Mesendoderm (in vitro differentiated cells): ENCODE measurements around the gene MAN1A2.
"Not testable (repeated sequence)": the region's sequence is repeated elsewhere in the genome, so short reads cannot be mapped to it uniquely, and the experiment has no call there.

ENCODE experiments used
- DNase-seq: peaks from one replicate; pipeline ENCODE4 v3.0.0; 2013
- H2AK5ac ChIP-seq: 2 replicates; pipeline ENCODE4 v1.6.1; 2013; ENCODE audit warnings: low read length, inconsistent platforms
- H2BK120ac ChIP-seq: 2 replicates; pipeline ENCODE4 v1.6.1; 2013; ENCODE audit warnings: low read depth, mild to moderate bottlenecking, low read length, moderate library complexity, mixed read lengths
- H2BK15ac ChIP-seq: replicated peaks from 2 replicates; pipeline ENCODE4 v1.6.1; 2013; ENCODE audit warnings: low read depth, mild to moderate bottlenecking, moderate library complexity
- H2BK5ac ChIP-seq: 2 replicates; pipeline ENCODE4 v1.6.1; 2013; ENCODE audit warnings: low read length, inconsistent platforms
- H3K18ac ChIP-seq: 2 replicates; pipeline ENCODE4 v1.6.1; 2013; ENCODE audit warnings: mild to moderate bottlenecking, low read length, mixed read lengths
- H3K23ac ChIP-seq: one replicate; pipeline ENCODE4 v1.6.1; 2013; ENCODE audit warnings: low read length
- H3K27ac ChIP-seq: 2 replicates; pipeline ENCODE4 v1.5.1; 2013; ENCODE audit warnings: low read depth, mild to moderate bottlenecking, inconsistent platforms, low read length, moderate library complexity
- H3K27me3 ChIP-seq: 2 replicates; pipeline ENCODE4 v1.6.1; 2013; ENCODE audit warnings: low read length, control low read depth, mild to moderate bottlenecking, inconsistent platforms; ENCODE audit not compliant: insufficient read depth, poor library complexity
- H3K36me3 ChIP-seq: 2 replicates; pipeline ENCODE4 v1.6.1; 2013; ENCODE audit warnings: low read length, inconsistent platforms; ENCODE audit not compliant: control insufficient read depth, insufficient read depth
- H3K4ac ChIP-seq: one replicate; pipeline ENCODE4 v1.6.1; 2013; ENCODE audit warnings: low read depth, mild to moderate bottlenecking, low read length, moderate library complexity
- H3K4me1 ChIP-seq: 2 replicates; pipeline ENCODE4 v1.6.1; 2013; ENCODE audit warnings: low read depth, low read length, inconsistent platforms; ENCODE audit not compliant: control insufficient read depth
- H3K4me2 ChIP-seq: 2 replicates; pipeline ENCODE4 v1.6.1; 2013; ENCODE audit warnings: low read length
- H3K4me3 ChIP-seq: 2 replicates; pipeline ENCODE4 v1.5.1; 2013; ENCODE audit warnings: mild to moderate bottlenecking, low read length
- H3K56ac ChIP-seq: one replicate; pipeline ENCODE4 v1.6.1; 2013; ENCODE audit warnings: low read length
- H3K79me1 ChIP-seq: 2 replicates; pipeline ENCODE4 v1.6.1; 2013; ENCODE audit warnings: low read length, inconsistent platforms
- H3K79me2 ChIP-seq: 2 replicates; pipeline ENCODE4 v1.6.1; 2013; ENCODE audit warnings: mild to moderate bottlenecking, low read length; ENCODE audit not compliant: control insufficient read depth, insufficient read depth
- H3K9ac ChIP-seq: 2 replicates; pipeline ENCODE4 v1.6.1; 2013; ENCODE audit warnings: low read length, inconsistent platforms
- H4K5ac ChIP-seq: one replicate; pipeline ENCODE4 v1.6.1; 2013; ENCODE audit warnings: low read length
- H4K8ac ChIP-seq: one replicate; pipeline ENCODE4 v1.6.1; 2013; ENCODE audit warnings: low read depth, mild to moderate bottlenecking, control low read depth, low read length, moderate library complexity
- WGBS: extraction: QIAGEN DNeasy Blood & Tissue Kit; methylation state at CpG from one replicate; pipeline ENCODE4 v1.1.7; 2013; ENCODE audit warnings: low lambda C conversion rate, missing lambda C conversion rate; ENCODE audit not compliant: insufficient coverage; ENCODE audit errors: extremely low coverage; 5-methylcytosine and 5-hydroxymethylcytosine counted together

The MAN1A2 gene

DNA sequence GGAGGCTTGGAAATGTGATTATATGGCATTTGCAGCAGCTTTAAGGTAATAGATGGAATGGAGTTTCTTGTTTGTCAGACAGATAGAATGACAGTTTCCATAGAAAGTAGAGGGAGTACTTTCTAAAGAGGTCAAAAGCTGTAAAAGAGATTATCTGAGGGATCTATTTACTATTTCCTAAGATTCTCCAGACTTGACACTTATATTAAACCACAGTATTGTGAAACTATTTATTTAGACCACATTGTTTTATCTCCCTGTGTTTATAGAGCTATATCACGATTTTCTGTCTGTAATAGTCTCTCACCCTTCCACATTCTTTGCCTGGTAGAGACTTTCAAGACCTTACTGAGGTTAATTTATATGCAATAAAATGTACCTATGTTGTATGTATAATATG lies 66.7 kb downstream of the MAN1A2 start:
- Histone ChIP-seq H3K18ac (no peak overlapping the region), H4K5ac (no peak overlapping the region), H3K4me2 (no peak overlapping the region), H3K4me3 (no peak overlapping the region), H3K4me1 (peaks cover 3% of the 10 kb centered on the region), H3K79me2 (no peaks in the 10 kb centered on the region), H3K4ac (no peak overlapping the region), H3K79me1 (no peaks in the 10 kb centered on the region), H3K27ac (no peak overlapping the region), H3K27me3 (no peaks in the 10 kb centered on the region), H2BK5ac (no peak overlapping the region), H3K56ac (no peak overlapping the region), H2BK120ac (no peak overlapping the region), H3K36me3 (no peaks in the 10 kb centered on the region), H3K9ac (no peak overlapping the region), H2BK15ac (no peak overlapping the region), H4K8ac (no peak overlapping the region), H3K23ac (no peak overlapping the region), H2AK5ac (no peak overlapping the region)
- no CpG with 5 or more reads among the region's 1 CpG for WGBS
- DNase-seq, result no peak

GRCh38 chr1:117436513-117436912 lies 69.3 kb downstream of the MAN1A2 start:
- H3K79me2 ChIP-seq, result no peaks in the 10 kb centered on the region
- H3K4ac ChIP-seq, result no peak overlapping the region
- no peak overlapping the region for H2BK5ac ChIP-seq
- H3K4me1 ChIP-seq, result peaks cover 3% of the 10 kb centered on the region
- no peaks in the 10 kb centered on the region for H3K36me3 ChIP-seq
- no peak overlapping the region for H3K18ac ChIP-seq
- no peak overlapping the region for H2BK15ac ChIP-seq
- H2BK120ac ChIP-seq, result no peak overlapping the region
- H3K9ac ChIP-seq, result no peak overlapping the region
- H3K27me3 ChIP-seq, result no peaks in the 10 kb centered on the region
- H4K8ac ChIP-seq, result no peak overlapping the region
- no peak overlapping the region for H3K56ac ChIP-seq
- peak; percentile 2 for DNase-seq
- H3K79me1 ChIP-seq, result no peaks in the 10 kb centered on the region
- no peak overlapping the region for H4K5ac ChIP-seq
- H3K23ac ChIP-seq, result no peak overlapping the region
- H3K27ac ChIP-seq, result no peak overlapping the region
- H3K4me2 ChIP-seq, result no peak overlapping the region
- WGBS, result no CpG with 5 or more reads among the region's 1 CpG
- no peak overlapping the region for H3K4me3 ChIP-seq
- no peak overlapping the region for H2AK5ac ChIP-seq

DNA sequence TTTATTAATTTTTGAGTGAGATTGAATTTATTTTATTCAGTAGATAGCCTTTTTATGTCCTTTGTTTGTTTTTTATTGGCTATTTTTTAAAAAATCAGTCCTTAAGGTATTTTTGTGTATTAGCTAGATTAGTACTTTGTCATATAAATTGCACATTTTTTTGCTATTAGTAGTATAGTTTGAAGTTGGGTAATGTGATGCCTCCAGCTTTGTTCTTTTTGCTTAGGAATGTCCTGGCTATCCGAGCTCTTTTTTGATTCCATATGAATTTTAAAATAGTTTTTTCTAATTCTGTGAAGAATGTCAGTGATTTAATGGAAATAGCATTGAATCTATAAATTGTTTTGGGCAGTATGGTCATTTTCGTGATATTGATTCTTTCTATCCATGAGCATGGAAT lies 80.4 kb downstream of the MAN1A2 start:
- Histone ChIP-seq H3K18ac (no peak overlapping the region), H2BK5ac (no peak overlapping the region), H4K5ac (no peak overlapping the region), H3K9ac (no peak overlapping the region), H3K27ac (no peak overlapping the region), H3K36me3 (no peaks in the 10 kb centered on the region), H3K79me1 (no peaks in the 10 kb centered on the region), H3K56ac (no peak overlapping the region), H2AK5ac (no peak overlapping the region), H3K27me3 (no peaks in the 10 kb centered on the region), H3K4me1 (no peaks in the 10 kb centered on the region), H3K4me2 (no peak overlapping the region), H3K4me3 (no peak overlapping the region), H4K8ac (no peak overlapping the region), H3K4ac (no peak overlapping the region), H3K79me2 (no peaks in the 10 kb centered on the region), H3K23ac (no peak overlapping the region), H2BK120ac (no peak overlapping the region), H2BK15ac (no peak overlapping the region)
- no CpG with 5 or more reads among the region's 2 CpGs for WGBS
- no peak for DNase-seq

DNA sequence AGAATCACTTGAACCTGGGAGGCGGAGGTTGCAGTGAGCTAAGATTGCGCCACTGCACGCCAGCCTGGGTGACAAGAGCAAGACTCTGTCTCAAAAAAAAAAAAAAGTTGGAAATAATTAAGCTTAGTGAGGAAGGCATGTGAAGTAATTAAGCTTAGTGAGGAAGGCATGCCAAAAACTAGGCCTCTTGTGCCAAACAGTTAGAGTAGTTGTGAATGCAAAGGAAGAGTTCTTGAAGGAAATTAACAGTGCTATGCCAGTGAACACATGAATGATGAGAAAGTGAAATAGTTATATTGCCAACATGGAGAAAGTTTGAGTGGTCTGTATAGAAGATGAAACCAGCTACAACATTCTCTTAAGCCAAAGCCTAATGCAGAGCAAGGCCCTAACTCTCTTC lies 85.0 kb downstream of the MAN1A2 start:
- no peaks in the 10 kb centered on the region for H3K79me2 ChIP-seq
- no peak overlapping the region for H2BK15ac ChIP-seq
- no peak overlapping the region for H2BK120ac ChIP-seq
- H4K8ac ChIP-seq, result no peak overlapping the region
- H3K4me1 ChIP-seq, result no peaks in the 10 kb centered on the region
- no peak overlapping the region for H3K56ac ChIP-seq
- no peak overlapping the region for H3K4ac ChIP-seq
- no peak overlapping the region for H3K27ac ChIP-seq
- no peaks in the 10 kb centered on the region for H3K79me1 ChIP-seq
- H3K23ac ChIP-seq, result no peak overlapping the region
- no peak overlapping the region for H2AK5ac ChIP-seq
- H4K5ac ChIP-seq, result no peak overlapping the region
- H3K9ac ChIP-seq, result no peak overlapping the region
- H3K18ac ChIP-seq, result no peak overlapping the region
- H2BK5ac ChIP-seq, result no peak overlapping the region
- H3K36me3 ChIP-seq, result no peaks in the 10 kb centered on the region
- H3K4me3 ChIP-seq, result no peak overlapping the region
- H3K4me2 ChIP-seq, result no peak overlapping the region
- WGBS, result no CpG with 5 or more reads among the region's 3 CpGs
- no peaks in the 10 kb centered on the region for H3K27me3 ChIP-seq
- no peak for DNase-seq

- Histone ChIP-seq H3K4ac (no peak overlapping the region), H3K56ac (no peak overlapping the region), H2BK5ac (no peak overlapping the region), H3K79me1 (no peaks in the 10 kb centered on the region), H3K4me2 (no peak overlapping the region), H3K4me1 (no peaks in the 10 kb centered on the region), H3K27me3 (no peaks in the 10 kb centered on the region), H4K8ac (no peak overlapping the region), H3K36me3 (no peaks in the 10 kb centered on the region), H3K79me2 (no peaks in the 10 kb centered on the region), H4K5ac (no peak overlapping the region), H2AK5ac (no peak overlapping the region), H3K18ac (no peak overlapping the region), H3K27ac (no peak overlapping the region), H3K4me3 (no peak overlapping the region), H2BK120ac (no peak overlapping the region), H2BK15ac (no peak overlapping the region), H3K23ac (no peak overlapping the region), H3K9ac (no peak overlapping the region)
- no peak for DNase-seq
- no CpG with 5 or more reads among the region's 2 CpGs for WGBS
These were observed 86.7 kb downstream of the MAN1A2 start for GRCh38 chr1:117453958-117454357.

- H3K56ac ChIP-seq, H3K4ac ChIP-seq, DNase-seq, H3K9ac ChIP-seq, H3K27me3 ChIP-seq, H4K8ac ChIP-seq, H3K79me2 ChIP-seq, H2AK5ac ChIP-seq, H3K36me3 ChIP-seq, H3K4me2 ChIP-seq, H3K18ac ChIP-seq, H3K27ac ChIP-seq, H3K4me1 ChIP-seq, H3K79me1 ChIP-seq, H3K23ac ChIP-seq, H2BK5ac ChIP-seq, H3K4me3 ChIP-seq, H2BK120ac ChIP-seq, H2BK15ac ChIP-seq, H4K5ac ChIP-seq: not testable (repeated sequence)
- WGBS, result no CpG with 5 or more reads among the region's 8 CpGs
These were observed 91.2 kb downstream of the MAN1A2 start for GRCh38 chr1:117458410-117458809.
